PC-3 (cell line): ENCODE results near the gene ATG9A. TPM values are rescaled to one million over a fixed set of nuclear protein-coding genes. Genes with fewer than 3 reads are reported as not detected.

Experiments used
- ATAC-seq: fragments of 200-7000 bp; cut with Tn5 transposase; 2 replicates; pipeline ENCODE4 v1.9.1; 2020; ENCODE audit warnings: mild to moderate bottlenecking, moderate library complexity
- BruUV-seq: library from RNA; stranded (reverse); fragments of 400-500 nt; replicated peaks from 2 replicates; lab custom pipeline; 2021; lab: Mats Ljungman, UMichigan
- CTCF ChIA-PET: fragments of 300-600 bp; sonication (Branson Sonifier 250); formaldehyde crosslinking; loops from one replicate; lab custom pipeline; 2022; ENCODE audit warnings: antibody characterized with exemption; lab: Charles Lee
- POLR2A ChIA-PET: fragments of 300-600 bp; sonication (Branson Sonifier 250); formaldehyde crosslinking; loops from one replicate; lab custom pipeline; 2022; ENCODE audit warnings: antibody characterized with exemption; ENCODE audit not compliant: unreplicated experiment; lab: Charles Lee
- DNase-seq: peaks from one replicate; pipeline ENCODE4 v3.0.0-alpha.2; 2015
- H2AFZ ChIP-seq: fragments of 300-600 bp; sonication (generic); 2 replicates; pipeline ENCODE4 v1.6.0; 2016; ENCODE audit warnings: antibody characterized with exemption, low read length
- H3F3A ChIP-seq: fragments of 300-600 bp; sonication (generic); one replicate; pipeline ENCODE4 v1.6.0; 2017; ENCODE audit warnings: antibody characterized with exemption, low read length, control low read depth, mild to moderate bottlenecking; ENCODE audit not compliant: unreplicated experiment
- H3K27ac ChIP-seq: fragments of 300-600 bp; sonication (generic); 2 replicates; pipeline ENCODE4 v1.5.1; 2016; ENCODE audit warnings: mild to moderate bottlenecking, low read length
- H3K27me3 ChIP-seq: fragments of 300-600 bp; sonication (generic); 2 replicates; pipeline ENCODE4 v1.6.1; 2016; ENCODE audit warnings: low read length, mixed read lengths
- H3K36me3 ChIP-seq: fragments of 300-600 bp; sonication (generic); 2 replicates; pipeline ENCODE4 v1.6.1; 2016; ENCODE audit warnings: low read depth, mixed run types, low read length, mixed read lengths
- H3K4me1 ChIP-seq: fragments of 300-600 bp; sonication (generic); 2 replicates; pipeline ENCODE4 v1.5.1; 2016; ENCODE audit warnings: low read length; ENCODE audit not compliant: insufficient read depth
- H3K4me2 ChIP-seq: fragments of 300-600 bp; sonication (generic); 2 replicates; pipeline ENCODE4 v1.6.0; 2016; ENCODE audit warnings: low read length
- H3K4me3 ChIP-seq: fragments of 300-600 bp; sonication (generic); 2 replicates; pipeline ENCODE4 v1.5.1; 2016; ENCODE audit warnings: mild to moderate bottlenecking, low read length, mixed read lengths
- H3K79me2 ChIP-seq: fragments of 300-600 bp; sonication (generic); 2 replicates; pipeline ENCODE4 v1.6.1; 2017; ENCODE audit warnings: low read length, mixed read lengths
- H3K9ac ChIP-seq: fragments of 300-600 bp; sonication (generic); 2 replicates; pipeline ENCODE4 v1.6.0; 2016; ENCODE audit warnings: mild to moderate bottlenecking, low read length
- H3K9me2 ChIP-seq: fragments of 300-600 bp; sonication (generic); replicated peaks from 2 replicates; pipeline ENCODE4 v1.6.1; 2016; ENCODE audit warnings: mixed run types, low read length, mixed read lengths
- H3K9me3 ChIP-seq: fragments of 300-600 bp; sonication (generic); 2 replicates; pipeline ENCODE4 v1.6.1; 2016; ENCODE audit warnings: low read length, mixed read lengths
- H4K20me1 ChIP-seq: fragments of 300-600 bp; sonication (generic); 2 replicates; pipeline ENCODE4 v1.6.1; 2016; ENCODE audit warnings: low read length, mixed read lengths
- CTCF ChIP-seq: fragments of 300-600 bp; sonication (generic); conservative IDR thresholded peaks from 2 replicates; pipeline ENCODE4 v1.5.1; 2017; ENCODE audit warnings: antibody characterized with exemption, low read depth, mild to moderate bottlenecking, low read length
- EZH2 ChIP-seq: fragments of 300-600 bp; sonication (generic); IDR thresholded peaks from one replicate; pipeline ENCODE4 v1.6.1; 2017; ENCODE audit warnings: antibody characterized with exemption, mild to moderate bottlenecking, low read length; ENCODE audit not compliant: unreplicated experiment
- EZH2phosphoT487 ChIP-seq: fragments of 300-600 bp; sonication (generic); IDR thresholded peaks from 2 replicates; pipeline ENCODE4 v1.6.1; 2018; ENCODE audit warnings: mild to moderate bottlenecking, antibody characterized with exemption, low read length, borderline replicate concordance
- intact Hi-C: fragments of 100-400 bp; cut with micrococcal nuclease; formaldehyde crosslinking; loops from 2 replicates; pipeline ENCODE4 v1.9.0; 2023
- total RNA-seq: library from RNA; depleted of rRNA; stranded (reverse); fragments of >200 nt; gene quantifications from 2 replicates; pipeline ENCODE4 v1.2.3, GENCODE V29; 2014

Gene ATG9A
- total RNA-seq, 1 experiment from 2014 or later: 59.6 TPM

GRCh38 chr2:219207884-219208740, 21.3 kb downstream of the ATG9A start:
- Histone ChIP-seq H3K9ac (no peak overlapping the region), H3K9me3 (no peaks in the 10 kb centered on the region), H4K20me1 (no peaks in the 10 kb centered on the region), H2AFZ (peak overlapping the region; percentile 61), H3K27ac (no peak overlapping the region), H3K4me3 (peak overlapping the region; percentile 66), H3K4me1 (peaks cover 20% of the 10 kb centered on the region), H3K4me2 (peak overlapping the region; percentile 96), H3K36me3 (peaks cover 2% of the 10 kb centered on the region; the same call in 1 of the 2 replicates), H3K9me2 (no peaks in the 10 kb centered on the region), H3K27me3 (no peaks in the 10 kb centered on the region), H3K79me2 (peaks cover 5% of the 10 kb centered on the region; the same call in 1 of the 2 replicates), H3F3A (no peaks in the 10 kb centered on the region)
- intact Hi-C loops: loop anchor here (1.0 kb wide), 2 partner anchors 9 to 48 kb away; partner anchors contain the start of gene NHEJ1
- ChIA-PET POLR2A (interaction anchor here (0.6 kb wide), 1 partner anchor 50 kb away, joined by 4 read pairs; no protein-coding TSS in a partner anchor), CTCF (interaction anchor here (0.7 kb wide), 1 partner anchor 522 kb away, joined by 4 read pairs; no protein-coding TSS in a partner anchor)
- no peak for TF ChIP-seq EZH2
- no peak for TF ChIP-seq CTCF
- no peak for TF ChIP-seq EZH2phosphoT487
- no TSS peak for BruUV-seq
- ATAC-seq: no peak; the same call in 1 of the 2 replicates
- DNase-seq: peak; percentile 38

- Histone ChIP-seq H4K20me1 (no peaks in the 10 kb centered on the region), H3K9me3 (no peaks in the 10 kb centered on the region), H3K4me2 (peak overlapping the region; percentile 96), H2AFZ (peak overlapping the region; percentile 61), H3K4me1 (peaks cover 20% of the 10 kb centered on the region), H3K27ac (peak overlapping the region; percentile 69), H3K4me3 (peak overlapping the region; percentile 66), H3K27me3 (no peaks in the 10 kb centered on the region), H3K79me2 (peaks cover 5% of the 10 kb centered on the region; the same call in 1 of the 2 replicates), H3K9ac (peak overlapping the region; percentile 56), H3K36me3 (no peaks in the 10 kb centered on the region; the same call in 1 of the 2 replicates), H3F3A (no peaks in the 10 kb centered on the region), H3K9me2 (no peaks in the 10 kb centered on the region)
- peak; percentile 26 for ATAC-seq
- intact Hi-C loops: loop anchor here (1.0 kb wide), 2 partner anchors 10 to 47 kb away; partner anchors contain the start of gene NHEJ1
- BruUV-seq: TSS peak; percentile 76
- ChIA-PET CTCF (no interaction called here), POLR2A (interaction anchor here (0.7 kb wide), 1 partner anchor 12 kb away, joined by 3 read pairs; no protein-coding TSS in a partner anchor)
- no peak for TF ChIP-seq CTCF
- no peak for TF ChIP-seq EZH2
- TF ChIP-seq EZH2phosphoT487: no peak
- DNase-seq: no peak
These were observed 22.1 kb downstream of the ATG9A start for GRCh38 chr2:219207134-219207883.
